PC-3 (cell line): ENCODE data around the gene GRIP2. TPM values are rescaled to one million over a fixed set of nuclear protein-coding genes. Genes with fewer than 3 reads are reported as not detected.

Source experiments
- ATAC-seq: fragments of 200-7000 bp; cut with Tn5 transposase; 2 replicates; pipeline ENCODE4 v1.9.1; 2020; ENCODE audit warnings: mild to moderate bottlenecking, moderate library complexity
- BruUV-seq: library from RNA; stranded (reverse); fragments of 400-500 nt; replicated peaks from 2 replicates; lab custom pipeline; 2021; lab: Mats Ljungman, UMichigan
- CTCF ChIA-PET: fragments of 300-600 bp; sonication (Branson Sonifier 250); formaldehyde crosslinking; loops from one replicate; lab custom pipeline; 2022; ENCODE audit warnings: antibody characterized with exemption; lab: Charles Lee
- POLR2A ChIA-PET: fragments of 300-600 bp; sonication (Branson Sonifier 250); formaldehyde crosslinking; loops from one replicate; lab custom pipeline; 2022; ENCODE audit warnings: antibody characterized with exemption; ENCODE audit not compliant: unreplicated experiment; lab: Charles Lee
- DNase-seq: peaks from one replicate; pipeline ENCODE4 v3.0.0-alpha.2; 2015
- H2AFZ ChIP-seq: fragments of 300-600 bp; sonication (generic); 2 replicates; pipeline ENCODE4 v1.6.0; 2016; ENCODE audit warnings: antibody characterized with exemption, low read length
- H3F3A ChIP-seq: fragments of 300-600 bp; sonication (generic); one replicate; pipeline ENCODE4 v1.6.0; 2017; ENCODE audit warnings: antibody characterized with exemption, low read length, control low read depth, mild to moderate bottlenecking; ENCODE audit not compliant: unreplicated experiment
- H3K27ac ChIP-seq: fragments of 300-600 bp; sonication (generic); 2 replicates; pipeline ENCODE4 v1.5.1; 2016; ENCODE audit warnings: mild to moderate bottlenecking, low read length
- H3K27me3 ChIP-seq: fragments of 300-600 bp; sonication (generic); 2 replicates; pipeline ENCODE4 v1.6.1; 2016; ENCODE audit warnings: low read length, mixed read lengths
- H3K36me3 ChIP-seq: fragments of 300-600 bp; sonication (generic); 2 replicates; pipeline ENCODE4 v1.6.1; 2016; ENCODE audit warnings: low read depth, mixed run types, low read length, mixed read lengths
- H3K4me1 ChIP-seq: fragments of 300-600 bp; sonication (generic); 2 replicates; pipeline ENCODE4 v1.5.1; 2016; ENCODE audit warnings: low read length; ENCODE audit not compliant: insufficient read depth
- H3K4me2 ChIP-seq: fragments of 300-600 bp; sonication (generic); 2 replicates; pipeline ENCODE4 v1.6.0; 2016; ENCODE audit warnings: low read length
- H3K4me3 ChIP-seq: fragments of 300-600 bp; sonication (generic); 2 replicates; pipeline ENCODE4 v1.5.1; 2016; ENCODE audit warnings: mild to moderate bottlenecking, low read length, mixed read lengths
- H3K79me2 ChIP-seq: fragments of 300-600 bp; sonication (generic); 2 replicates; pipeline ENCODE4 v1.6.1; 2017; ENCODE audit warnings: low read length, mixed read lengths
- H3K9ac ChIP-seq: fragments of 300-600 bp; sonication (generic); 2 replicates; pipeline ENCODE4 v1.6.0; 2016; ENCODE audit warnings: mild to moderate bottlenecking, low read length
- H3K9me2 ChIP-seq: fragments of 300-600 bp; sonication (generic); replicated peaks from 2 replicates; pipeline ENCODE4 v1.6.1; 2016; ENCODE audit warnings: mixed run types, low read length, mixed read lengths
- H3K9me3 ChIP-seq: fragments of 300-600 bp; sonication (generic); 2 replicates; pipeline ENCODE4 v1.6.1; 2016; ENCODE audit warnings: low read length, mixed read lengths
- H4K20me1 ChIP-seq: fragments of 300-600 bp; sonication (generic); 2 replicates; pipeline ENCODE4 v1.6.1; 2016; ENCODE audit warnings: low read length, mixed read lengths
- CTCF ChIP-seq: fragments of 300-600 bp; sonication (generic); conservative IDR thresholded peaks from 2 replicates; pipeline ENCODE4 v1.5.1; 2017; ENCODE audit warnings: antibody characterized with exemption, low read depth, mild to moderate bottlenecking, low read length
- EZH2 ChIP-seq: fragments of 300-600 bp; sonication (generic); IDR thresholded peaks from one replicate; pipeline ENCODE4 v1.6.1; 2017; ENCODE audit warnings: antibody characterized with exemption, mild to moderate bottlenecking, low read length; ENCODE audit not compliant: unreplicated experiment
- EZH2phosphoT487 ChIP-seq: fragments of 300-600 bp; sonication (generic); IDR thresholded peaks from 2 replicates; pipeline ENCODE4 v1.6.1; 2018; ENCODE audit warnings: mild to moderate bottlenecking, antibody characterized with exemption, low read length, borderline replicate concordance
- intact Hi-C: fragments of 100-400 bp; cut with micrococcal nuclease; formaldehyde crosslinking; loops from 2 replicates; pipeline ENCODE4 v1.9.0; 2023
- total RNA-seq: library from RNA; depleted of rRNA; stranded (reverse); fragments of >200 nt; gene quantifications from 2 replicates; pipeline ENCODE4 v1.2.3, GENCODE V29; 2014

The GRIP2 gene
- total RNA-seq, 1 experiment from 2014 or later, result 0.36 TPM

GRCh38 chr3:14497321-14497720, 42.8 kb downstream of the GRIP2 start:
- no peak overlapping the region for H2AFZ ChIP-seq
- TF ChIP-seq CTCF, result 0 out of 2 replicates have a peak, but pooled peaks have one; percentile 21
- TF ChIP-seq EZH2, result no peak
- no peak for TF ChIP-seq EZH2phosphoT487
- no peak overlapping the region for H3K9ac ChIP-seq
- H3K9me3 ChIP-seq, result no peaks in the 10 kb centered on the region
- no peaks in the 10 kb centered on the region for H3K27me3 ChIP-seq
- intact Hi-C loops, result no loop called here
- no peaks in the 10 kb centered on the region for H3K79me2 ChIP-seq
- no peak overlapping the region for H3K4me2 ChIP-seq
- no peak overlapping the region for H3K4me3 ChIP-seq
- no peaks in the 10 kb centered on the region for H4K20me1 ChIP-seq
- no peak overlapping the region for H3K27ac ChIP-seq
- ChIA-PET POLR2A (no interaction called here), CTCF (no interaction called here)
- no peaks in the 10 kb centered on the region for H3K9me2 ChIP-seq
- H3F3A ChIP-seq, result no peaks in the 10 kb centered on the region
- no TSS peak for BruUV-seq
- no peak for ATAC-seq
- DNase-seq, result no peak
- H3K36me3 ChIP-seq, result no peaks in the 10 kb centered on the region
- no peaks in the 10 kb centered on the region for H3K4me1 ChIP-seq

- CTCF ChIA-PET, result no interaction called here
- Histone ChIP-seq H3K79me2 (no peaks in the 10 kb centered on the region), H3K36me3 (no peaks in the 10 kb centered on the region), H3K9me3 (no peaks in the 10 kb centered on the region), H3K4me1 (peaks cover 3% of the 10 kb centered on the region), H3K27ac (no peak overlapping the region), H4K20me1 (no peaks in the 10 kb centered on the region), H3F3A (no peaks in the 10 kb centered on the region), H3K27me3 (no peaks in the 10 kb centered on the region), H3K4me3 (no peak overlapping the region), H2AFZ (no peak overlapping the region), H3K9me2 (no peaks in the 10 kb centered on the region), H3K9ac (no peak overlapping the region), H3K4me2 (no peak overlapping the region)
- POLR2A ChIA-PET, result no interaction called here
- no TSS peak for BruUV-seq
- DNase-seq (no peak), ATAC-seq (no peak)
- intact Hi-C loops, result no loop called here
- TF ChIP-seq EZH2phosphoT487 (no peak), EZH2 (no peak), CTCF (no peak)
These were observed 43.8 kb downstream of the GRIP2 start for GRCh38 chr3:14496351-14496750.

DNA sequence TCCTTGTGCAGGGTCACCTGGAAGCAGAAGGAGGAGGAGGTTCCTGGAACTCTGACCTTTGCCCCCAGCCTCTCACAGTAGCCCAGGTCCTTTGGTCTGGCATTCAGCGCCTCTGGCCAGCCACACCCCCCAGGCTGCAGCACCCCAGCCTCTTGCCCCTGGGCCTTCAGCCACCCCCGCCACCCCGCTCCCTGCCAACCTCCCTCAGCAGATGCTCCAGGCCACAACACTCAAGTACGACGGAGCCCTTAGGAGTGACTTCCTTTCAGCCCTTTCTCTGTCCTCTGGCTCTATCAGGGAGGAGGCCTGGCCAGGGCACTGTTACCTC, 45.2 kb downstream of the GRIP2 start:
- CTCF ChIA-PET, result no interaction called here
- intact Hi-C loops, result no loop called here
- TF ChIP-seq EZH2phosphoT487 (no peak), EZH2 (no peak)
- Histone ChIP-seq H4K20me1 (no peaks in the 10 kb centered on the region), H3K27ac (no peak overlapping the region), H3K4me3 (no peak overlapping the region), H3K9ac (no peak overlapping the region), H3K4me2 (no peak overlapping the region), H3K9me2 (no peaks in the 10 kb centered on the region), H3K27me3 (no peaks in the 10 kb centered on the region), H3K4me1 (peaks cover 17% of the 10 kb centered on the region), H3K9me3 (no peaks in the 10 kb centered on the region), H3K79me2 (no peaks in the 10 kb centered on the region), H2AFZ (no peak overlapping the region), H3F3A (no peaks in the 10 kb centered on the region), H3K36me3 (no peaks in the 10 kb centered on the region)
- DNase-seq, result no peak
- POLR2A ChIA-PET, result no interaction called here
- no TSS peak for BruUV-seq
- ATAC-seq, result no peak
